GM12878 (cell line): ENCODE measurements around the gene INO80B. TPM values are rescaled to one million over a fixed set of nuclear protein-coding genes. Genes with fewer than 3 reads are reported as not detected.

Experiments
- ATAC-seq: fragments of 200-7000 bp; cut with Tn5 transposase; 3 replicates; pipeline ENCODE4 v1.9.1; 2020; ENCODE audit warnings: mild to moderate bottlenecking, moderate library complexity
- BruUV-seq: library from RNA; stranded (reverse); fragments of 400-500 nt; replicated peaks from 2 replicates; lab custom pipeline; 2021; lab: Mats Ljungman, UMichigan
- CTCF ChIA-PET: fragments of 300-600 bp; sonication (Branson Sonifier 250); formaldehyde crosslinking; extraction: SDS; loops from one replicate; lab custom pipeline; 2021; ENCODE audit warnings: inconsistent platforms; lab: Yijun Ruan, JAX
- POLR2A ChIA-PET: fragments of 350-600 bp; formaldehyde crosslinking; extraction: SDS; loops from one replicate; lab custom pipeline; 2021; ENCODE audit warnings: inconsistent platforms; lab: Charles Lee
- RAD21 ChIA-PET: fragments of 300-600 bp; sonication (Branson Sonifier 250); formaldehyde crosslinking; loops from one replicate; lab custom pipeline; 2023; ENCODE audit warnings: antibody characterized with exemption; ENCODE audit not compliant: unreplicated experiment; lab: Charles Lee
- SMC1A ChIA-PET: fragments of 300-600 bp; sonication (Branson Sonifier 250); formaldehyde crosslinking; loops from one replicate; lab custom pipeline; 2023; ENCODE audit not compliant: unreplicated experiment, uncharacterized antibody; lab: Charles Lee
- DNase-seq: peaks from one replicate; pipeline ENCODE4 v3.0.0-alpha.2; 2011; ENCODE audit warnings: low read depth, low spot score
- FAIRE-seq: peaks from 3 replicates; lab custom pipeline; 2011; peaks lifted over from hg19 to GRCh38; lab: Jason Lieb, UNC
- H2AFZ ChIP-seq: 2 replicates; pipeline ENCODE4 v1.6.0; 2011; ENCODE audit warnings: low read depth, low read length, control low read depth; ENCODE audit not compliant: control insufficient read depth
- H3K27ac ChIP-seq: 2 replicates; pipeline ENCODE4 v1.5.1; 2011; ENCODE audit warnings: control low read depth; ENCODE audit not compliant: control insufficient read depth, insufficient read depth
- H3K27me3 ChIP-seq, 2 experiments: replicated peaks in 1 of 2; 2 replicates each; pipeline versions ENCODE4 v1.6.0 to v1.6.1; 2011; ENCODE audit warnings: low read length in 1 of 2; ENCODE audit not compliant: control insufficient read depth in 2 of 2, insufficient read depth in 2 of 2
- H3K36me3 ChIP-seq, 2 experiments: 2 replicates each; pipeline ENCODE4 v1.5.1; 2011; ENCODE audit warnings: low read length in 1 of 2; ENCODE audit not compliant: control insufficient read depth in 2 of 2, insufficient read depth in 2 of 2
- H3K4me1 ChIP-seq: 2 replicates; pipeline ENCODE4 v1.6.1; 2011; ENCODE audit warnings: mild to moderate bottlenecking, low read length, moderate library complexity, mixed read lengths; ENCODE audit not compliant: control insufficient read depth, insufficient read depth
- H3K4me2 ChIP-seq: 2 replicates; pipeline ENCODE4 v1.6.0; 2011; ENCODE audit warnings: control low read depth; ENCODE audit not compliant: control insufficient read depth, insufficient read depth
- H3K4me3 ChIP-seq: fragments of 200-600 bp; sonication (generic); 2 replicates; pipeline ENCODE4 v1.5.1; 2016
- H3K79me2 ChIP-seq: 2 replicates; pipeline ENCODE4 v1.6.0; 2011; ENCODE audit warnings: low read length; ENCODE audit not compliant: control insufficient read depth, insufficient read depth
- H3K9ac ChIP-seq: 2 replicates; pipeline ENCODE4 v1.8.0; 2011; ENCODE audit warnings: low read length, control low read depth, mixed read lengths; ENCODE audit not compliant: control insufficient read depth, insufficient read depth
- H3K9me3 ChIP-seq: replicated peaks from 3 replicates; pipeline ENCODE4 v1.5.1; 2011; ENCODE audit warnings: mild to moderate bottlenecking, low read length; ENCODE audit not compliant: control insufficient read depth, insufficient read depth
- H4K20me1 ChIP-seq: 2 replicates; pipeline ENCODE4 v1.6.0; 2011; ENCODE audit not compliant: control insufficient read depth, insufficient read depth
- BHLHE40 ChIP-seq, 2 experiments: fragments of 450-650 bp in 1 of 2; IDR thresholded peaks; 2 replicates each; pipeline ENCODE4 v1.6.1; 2011 to 2017; ENCODE audit warnings: low read depth in 2 of 2, borderline replicate concordance in 1 of 2, improper control_type of control experiment in 1 of 2, low read length in 1 of 2, mild to moderate bottlenecking in 1 of 2
- E2F8 ChIP-seq: fragments of 450-650 bp; IDR thresholded peaks from 2 replicates; pipeline ENCODE4 v1.6.1; 2018; ENCODE audit warnings: mild to moderate bottlenecking, low read depth, moderate library complexity; ENCODE audit not compliant: partially characterized antibody
- GATAD2B ChIP-seq: fragments of 450-650 bp; conservative IDR thresholded peaks from 2 replicates; pipeline ENCODE4 v1.6.1; 2017; ENCODE audit warnings: low read depth, mild to moderate bottlenecking, moderate library complexity
- JUNB ChIP-seq: IDR thresholded peaks from 2 replicates; pipeline ENCODE4 v1.6.1; 2016; ENCODE audit warnings: antibody characterized with exemption, mild to moderate bottlenecking
- KAT2A ChIP-seq: conservative IDR thresholded peaks from 2 replicates; pipeline ENCODE4 v1.6.1; 2011; ENCODE audit warnings: low read depth, low read length; ENCODE audit not compliant: control insufficient read depth
- KLF5 ChIP-seq: fragments of 450-650 bp; IDR thresholded peaks from 2 replicates; pipeline ENCODE4 v1.6.1; 2014; ENCODE audit warnings: mild to moderate bottlenecking; ENCODE audit not compliant: partially characterized antibody
- LARP7 ChIP-seq: fragments of 450-650 bp; IDR thresholded peaks from 2 replicates; pipeline ENCODE4 v1.6.1; 2017; ENCODE audit warnings: mild to moderate bottlenecking
- POU2F2 ChIP-seq: IDR thresholded peaks from 3 replicates; pipeline ENCODE4 v1.6.1; 2011; ENCODE audit warnings: low read depth, mild to moderate bottlenecking, low read length, borderline replicate concordance
- SUZ12 ChIP-seq: fragments of 200-600 bp; sonication (generic); IDR thresholded peaks from one replicate; pipeline ENCODE4 v1.6.1; 2018; ENCODE audit warnings: antibody characterized with exemption, mild to moderate bottlenecking; ENCODE audit not compliant: unreplicated experiment
- WGBS: methylation state at CpG from one replicate; pipeline ENCODE4 v1.1.6; 2016; ENCODE audit warnings: low lambda C conversion rate; ENCODE audit not compliant: insufficient replicate concordance, insufficient coverage; ENCODE audit errors: missing lambda C conversion rate; 5-methylcytosine and 5-hydroxymethylcytosine counted together
- in situ Hi-C: fragments of 300-500 bp; cut with MboI; formaldehyde crosslinking; loops from 9 replicates; pipeline ENCODE4 v1.14.3; 2018; ENCODE audit warnings: mixed read lengths
- intact Hi-C: fragments of 100-400 bp; cut with micrococcal nuclease; formaldehyde crosslinking; loops from one replicate; pipeline ENCODE4 v1.14.2; 2022; ENCODE audit not compliant: unreplicated experiment
- polyA plus RNA-seq, 11 experiments: library from polyadenylated mRNA; depleted of rRNA in 4 of 11; unstranded in 6 of 11; stranded (reverse) in 5 of 11; fragments of >200 nt; fragmentation: Nextera tagmentation in 4 of 11; fragmentation: Illumina TruSeq in 1 of 11; extraction: Ambion mirVana in 4 of 11; extraction: Trizol in 1 of 11; gene quantifications; 1 replicate in 1 of 11; 2 replicates in 10 of 11; pipeline versions ENCODE4 v1.2.1 to v1.2.3, GENCODE V29; 2011 to 2016; ENCODE audit warnings: inconsistent platforms in 2 of 11, missing spikeins in 2 of 11, low read depth in 1 of 11
- total RNA-seq, 4 experiments: library from RNA; depleted of rRNA in 3 of 4; stranded (reverse); fragments of >200 nt in 3 of 4; fragmentation: Illumina TruSeq in 1 of 4; extraction: Trizol in 1 of 4; gene quantifications; 2 replicates each; pipeline versions ENCODE4 v1.2.1 to v1.2.3, GENCODE V29; 2013 to 2021

INO80B gene
- total and polyA plus RNA-seq, 10 of the 15 experiments (the other 5 are each of a cell fraction or from before 2014, with no cell fraction given): 1.3 to 26.7 (median 11.1) TPM

GRCh38 chr2:74417197-74417596 is 37.7 kb upstream of the INO80B start:
- H3K4me2 ChIP-seq: no peak overlapping the region
- intact Hi-C loops (no loop called here), in situ Hi-C loops (no loop called here)
- H3K9me3 ChIP-seq: no peaks in the 10 kb centered on the region
- no peaks in the 10 kb centered on the region for H3K27me3 ChIP-seq
- 57% methylated on average over 3 of the region's 3 CpGs for WGBS
- DNase-seq: no peak
- CTCF ChIA-PET: no interaction called here
- no peak for FAIRE-seq
- POLR2A ChIA-PET: no interaction called here
- H3K27ac ChIP-seq: no peak overlapping the region
- no TSS peak for BruUV-seq
- H4K20me1 ChIP-seq: no peaks in the 10 kb centered on the region
- no peak overlapping the region for H3K4me3 ChIP-seq
- H3K4me1 ChIP-seq: peaks cover 46% of the 10 kb centered on the region
- RAD21 ChIA-PET: no interaction called here
- SMC1A ChIA-PET: interaction anchor here (0.6 kb wide), 1 partner anchor 57 kb away, joined by 3 read pairs; no protein-coding TSS in a partner anchor
- no peak for ATAC-seq
- no peaks in the 10 kb centered on the region for H3K36me3 ChIP-seq
- no peak overlapping the region for H2AFZ ChIP-seq
- peaks cover 5% of the 10 kb centered on the region for H3K79me2 ChIP-seq
- H3K9ac ChIP-seq: no peak overlapping the region
- TF ChIP-seq BHLHE40 (IDR thresholded peaks at IDR 0.05; ENCODE audit: borderline replicate concordance in 1 of 2, low read depth in 2 of 2, low read length in 1 of 2) (no peak), POU2F2 (no peak), E2F8 (no peak), JUNB (no peak), KLF5 (no peak), GATAD2B (no peak), SUZ12 (no peak), KAT2A (no peak), LARP7 (no peak)
